ENCODE data around the gene MKKS. TPM values are rescaled to one million over a fixed set of nuclear protein-coding genes. Genes with fewer than 3 reads are reported as not detected.
A peak's percentile ranks its signal among the peaks of the same experiment; 100 is the strongest.
"Not testable (repeated sequence)": the region's sequence is repeated elsewhere in the genome, so short reads cannot be mapped to it uniquely, and the experiment has no call there.

The MKKS gene
- total RNA-seq, 1 donor from 2014 or later, result 8.6 TPM

DNA sequence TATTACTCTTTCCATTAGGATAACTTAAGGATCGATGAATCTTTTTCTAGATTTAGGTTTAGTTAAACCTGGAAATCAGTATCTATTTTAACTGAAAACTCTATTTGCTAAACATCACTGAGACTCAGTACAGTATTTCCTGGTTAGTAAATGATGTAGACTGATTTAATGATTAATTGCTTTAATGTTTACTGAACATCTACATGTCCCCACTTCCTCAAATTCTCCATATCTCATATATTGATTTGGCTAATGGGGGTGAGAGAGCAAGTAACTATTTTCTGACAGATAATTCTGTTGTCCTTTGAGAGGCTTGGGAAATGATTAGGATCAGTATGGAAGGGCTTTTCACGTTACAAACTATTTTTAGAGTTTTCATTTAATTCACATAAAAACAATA, 10.3 kb downstream of the MKKS start:
- no peak for ATAC-seq (ENCODE audit: low read depth)
- peaks cover 3% of the 10 kb centered on the region for H3K4me1 Mint-ChIP-seq
- POLR2A ChIA-PET, result no interaction called here
- H3K27ac Mint-ChIP-seq, result no peak overlapping the region
- H3K27me3 Mint-ChIP-seq, result no peaks in the 10 kb centered on the region
- no peak overlapping the region for H3K4me3 Mint-ChIP-seq
- peaks cover 27% of the 10 kb centered on the region for H3K36me3 Mint-ChIP-seq (ENCODE audit: low read depth)
- DNase-seq, result no peak
- TF ChIP-seq, protein P1, sequence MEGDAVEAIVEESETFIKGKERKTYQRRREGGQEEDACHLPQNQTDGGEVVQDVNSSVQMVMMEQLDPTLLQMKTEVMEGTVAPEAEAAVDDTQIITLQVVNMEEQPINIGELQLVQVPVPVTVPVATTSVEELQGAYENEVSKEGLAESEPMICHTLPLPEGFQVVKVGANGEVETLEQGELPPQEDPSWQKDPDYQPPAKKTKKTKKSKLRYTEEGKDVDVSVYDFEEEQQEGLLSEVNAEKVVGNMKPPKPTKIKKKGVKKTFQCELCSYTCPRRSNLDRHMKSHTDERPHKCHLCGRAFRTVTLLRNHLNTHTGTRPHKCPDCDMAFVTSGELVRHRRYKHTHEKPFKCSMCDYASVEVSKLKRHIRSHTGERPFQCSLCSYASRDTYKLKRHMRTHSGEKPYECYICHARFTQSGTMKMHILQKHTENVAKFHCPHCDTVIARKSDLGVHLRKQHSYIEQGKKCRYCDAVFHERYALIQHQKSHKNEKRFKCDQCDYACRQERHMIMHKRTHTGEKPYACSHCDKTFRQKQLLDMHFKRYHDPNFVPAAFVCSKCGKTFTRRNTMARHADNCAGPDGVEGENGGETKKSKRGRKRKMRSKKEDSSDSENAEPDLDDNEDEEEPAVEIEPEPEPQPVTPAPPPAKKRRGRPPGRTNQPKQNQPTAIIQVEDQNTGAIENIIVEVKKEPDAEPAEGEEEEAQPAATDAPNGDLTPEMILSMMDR (IDR thresholded peaks at IDR 0.05), result no peak
- CTCF ChIA-PET, result no interaction called here
- intact Hi-C loops (cut with micrococcal nuclease), result no loop called here
- H3K9me3 Mint-ChIP-seq, result no peaks in the 10 kb centered on the region

DNA sequence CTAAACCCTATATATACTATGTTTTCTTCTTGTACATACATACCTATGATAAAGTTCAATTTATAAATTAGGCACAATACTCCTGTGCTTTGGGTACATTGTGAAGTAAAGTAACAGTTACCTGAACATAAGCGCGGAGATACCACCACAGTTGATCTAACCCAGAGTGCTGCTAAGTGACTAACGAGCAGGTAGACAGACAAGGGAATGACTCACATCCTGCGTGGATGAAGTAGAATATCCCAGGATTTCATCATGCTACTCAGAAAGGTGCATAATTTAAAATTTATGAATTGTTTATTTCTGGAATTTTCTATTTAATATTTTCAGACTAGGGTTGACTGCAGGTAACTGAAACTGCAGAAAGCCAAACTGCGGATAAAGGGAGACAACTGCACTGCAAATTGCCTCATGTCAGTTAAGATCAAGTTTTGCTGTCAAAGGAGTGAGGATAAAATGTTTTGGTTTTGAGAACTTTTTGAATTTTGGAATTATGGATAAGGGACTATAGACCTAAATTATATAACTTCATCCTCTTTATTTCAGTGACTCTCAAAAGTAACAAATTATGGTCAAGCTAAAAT, 14.4 kb downstream of the MKKS start:
- TF ChIP-seq, protein P1 (IDR thresholded peaks at IDR 0.05), result no peak
- intact Hi-C loops (cut with micrococcal nuclease), result no loop called here
- Mint-ChIP-seq H3K27me3 (no peaks in the 10 kb centered on the region), H3K36me3 (ENCODE audit: low read depth) (peaks cover 42% of the 10 kb centered on the region), H3K4me1 (peaks cover 17% of the 10 kb centered on the region), H3K27ac (no peak overlapping the region), H3K4me3 (no peak overlapping the region), H3K9me3 (no peaks in the 10 kb centered on the region)
- no peak for ATAC-seq (ENCODE audit: low read depth)
- CTCF ChIA-PET, result no interaction called here
- DNase-seq, result no peak
- POLR2A ChIA-PET, result no interaction called here

DNA sequence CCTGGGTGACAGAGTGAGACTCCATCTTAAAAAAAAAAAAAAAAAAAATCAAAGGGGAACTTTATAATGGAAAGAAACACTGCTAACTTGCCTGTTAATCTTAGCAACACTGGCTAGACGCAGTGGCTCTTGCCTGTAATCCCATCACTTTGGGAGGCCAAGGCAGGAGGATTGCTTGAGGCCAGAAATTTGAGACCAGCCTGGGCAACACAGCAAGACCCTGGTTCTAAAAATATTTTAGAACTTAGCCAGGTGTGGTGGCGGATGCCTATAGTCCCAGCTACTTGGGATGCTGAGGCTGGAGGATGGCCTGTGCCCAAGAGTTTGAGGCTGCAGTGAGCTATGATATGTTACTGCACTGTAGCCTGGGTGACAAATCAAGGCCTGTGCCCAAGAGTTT, 16.8 kb downstream of the MKKS start:
- peaks cover 20% of the 10 kb centered on the region for H3K4me1 Mint-ChIP-seq
- POLR2A ChIA-PET; H3K27me3 Mint-ChIP-seq; DNase-seq; H3K4me3 Mint-ChIP-seq; H3K27ac Mint-ChIP-seq; CTCF ChIA-PET; ATAC-seq (ENCODE audit: low read depth); H3K9me3 Mint-ChIP-seq; intact Hi-C loops (cut with micrococcal nuclease): not testable (repeated sequence)
- H3K36me3 Mint-ChIP-seq (ENCODE audit: low read depth), result peaks cover 45% of the 10 kb centered on the region

DNA sequence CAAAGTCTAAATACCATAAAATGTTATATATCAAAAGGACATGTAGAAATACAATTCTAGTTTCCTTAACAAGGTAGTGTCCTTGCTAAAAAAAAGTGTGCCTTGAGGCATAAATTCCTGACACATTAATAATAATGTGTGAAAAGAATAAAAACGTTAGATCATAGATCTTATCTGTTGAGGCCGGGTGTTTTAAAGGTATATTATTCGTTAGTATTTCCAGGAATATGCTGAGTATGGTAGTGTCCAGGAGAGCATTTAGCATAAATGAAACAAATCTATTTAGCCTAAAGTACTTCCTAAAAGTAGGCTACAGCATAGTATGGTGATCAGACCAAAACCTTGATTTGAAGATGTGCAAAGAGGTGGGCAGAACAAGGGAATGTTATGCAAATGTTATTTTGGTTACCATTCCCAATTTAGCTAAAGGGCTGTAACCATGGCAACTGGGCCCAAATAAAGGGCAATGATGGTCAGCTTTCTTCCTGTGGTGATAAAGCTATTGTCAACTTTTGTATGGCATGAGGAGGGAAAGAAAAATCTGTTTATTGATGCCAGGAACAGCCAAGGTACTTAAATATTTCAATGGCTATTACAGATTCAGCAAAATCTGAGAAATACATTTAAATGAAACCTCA, 18.9 kb downstream of the MKKS start:
- Mint-ChIP-seq H3K4me1 (peaks cover 20% of the 10 kb centered on the region), H3K36me3 (ENCODE audit: low read depth) (peaks cover 49% of the 10 kb centered on the region)

DNA sequence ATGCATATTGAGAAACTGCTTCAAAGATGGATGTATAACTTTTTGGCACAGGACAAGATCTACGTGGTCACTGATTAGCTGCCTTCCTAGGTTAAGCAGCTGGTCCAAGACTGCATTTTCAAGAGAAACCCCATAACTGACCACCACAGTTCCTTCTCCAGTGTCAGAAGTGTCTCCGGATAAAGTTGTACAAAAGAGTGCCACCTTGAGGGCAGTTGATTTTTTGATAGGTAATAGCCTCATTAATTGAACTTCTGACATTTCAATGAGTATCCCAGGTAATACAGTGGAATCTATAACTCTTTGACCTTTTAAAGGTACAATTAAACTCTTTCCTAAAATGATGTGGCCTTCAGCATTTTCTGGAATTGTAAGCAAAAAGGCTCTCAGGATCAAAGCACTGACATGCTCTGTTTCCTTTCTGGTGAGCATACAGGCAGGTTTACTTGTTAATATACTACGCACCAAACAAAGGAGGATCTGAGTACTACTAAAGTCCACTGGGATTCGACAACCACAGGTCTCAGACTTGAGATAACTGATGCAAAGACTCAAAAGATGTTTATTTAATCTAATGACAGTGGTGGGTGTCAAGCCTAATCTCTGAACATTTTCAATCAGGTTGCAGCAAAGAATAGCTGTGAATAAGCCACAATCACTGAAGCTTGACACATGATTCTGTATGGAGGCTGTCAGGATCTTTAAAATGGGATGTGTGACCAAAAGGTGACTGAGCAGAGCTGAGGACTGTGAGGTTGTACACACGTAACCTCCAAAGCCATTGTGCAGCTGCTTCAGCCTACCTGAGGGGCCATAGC, 21.2 kb downstream of the MKKS start:
- Mint-ChIP-seq H3K9me3 (no peaks in the 10 kb centered on the region), H3K4me3 (no peak overlapping the region), H3K27ac (no peak overlapping the region), H3K27me3 (no peaks in the 10 kb centered on the region), H3K36me3 (ENCODE audit: low read depth) (peaks cover 41% of the 10 kb centered on the region), H3K4me1 (peaks cover 18% of the 10 kb centered on the region)
- TF ChIP-seq, protein P1 (IDR thresholded peaks at IDR 0.05), result no peak
- CTCF ChIA-PET, result interaction anchor here (0.9 kb wide), 1 partner anchor 14 kb away, joined by 3 read pairs; no protein-coding TSS in a partner anchor
- intact Hi-C loops (cut with micrococcal nuclease), result loop anchor here (5.0 kb wide), 1 partner anchor 1005 kb away; no protein-coding TSS in a partner anchor
- POLR2A ChIA-PET, result no interaction called here
- no peak for DNase-seq
- peak; percentile 52 for ATAC-seq (ENCODE audit: low read depth)

More for the DNA sequence above, 18.9 kb downstream of the MKKS start:
- no peak for DNase-seq
- no peak overlapping the region for H3K4me3 Mint-ChIP-seq
- intact Hi-C loops (cut with micrococcal nuclease), result no loop called here
- ChIA-PET CTCF (no interaction called here), POLR2A (no interaction called here)
- no peak overlapping the region for H3K27ac Mint-ChIP-seq
- ATAC-seq (ENCODE audit: low read depth), result no peak
- no peaks in the 10 kb centered on the region for H3K27me3 Mint-ChIP-seq
- TF ChIP-seq, protein P1 (IDR thresholded peaks at IDR 0.05), result no peak
- no peaks in the 10 kb centered on the region for H3K9me3 Mint-ChIP-seq
